NT2/D1 (cell line): Measurements from ENCODE around the gene APAF1.
"Not testable (repeated sequence)": the region's sequence is repeated elsewhere in the genome, so short reads cannot be mapped to it uniquely, and the experiment has no call there.

Experiments
- DNase-seq: peaks from one replicate; pipeline ENCODE4 v3.0.0-alpha.2; 2011; ENCODE audit warnings: low read depth, low spot score
- H3K27me3 ChIP-seq: 2 replicates; pipeline ENCODE4 v1.6.0; 2011; ENCODE audit warnings: mild to moderate bottlenecking; ENCODE audit not compliant: insufficient read length, insufficient read depth
- H3K36me3 ChIP-seq: 2 replicates; pipeline ENCODE4 v1.6.1; 2011; ENCODE audit warnings: mild to moderate bottlenecking, low read length, mixed read lengths; ENCODE audit not compliant: insufficient read depth, insufficient read length
- H3K4me1 ChIP-seq: 2 replicates; pipeline ENCODE4 v1.5.1; 2011; ENCODE audit not compliant: insufficient read depth, insufficient read length
- H3K4me3 ChIP-seq: 2 replicates; pipeline ENCODE4 v1.5.1; 2011; ENCODE audit warnings: low read depth; ENCODE audit not compliant: insufficient read length
- H3K9ac ChIP-seq: 2 replicates; pipeline ENCODE4 v1.6.0; 2011; ENCODE audit warnings: low read depth; ENCODE audit not compliant: insufficient read length
- H3K9me3 ChIP-seq: 2 replicates; pipeline ENCODE4 v1.5.1; 2011; ENCODE audit warnings: mild to moderate bottlenecking, low read length; ENCODE audit not compliant: insufficient read depth
- SUZ12 ChIP-seq: IDR thresholded peaks from 2 replicates; pipeline ENCODE4 v1.6.1; 2011; ENCODE audit not compliant: insufficient read length, insufficient read depth; ENCODE audit errors: extremely low read depth
- YY1 ChIP-seq: IDR thresholded peaks from 2 replicates; pipeline ENCODE4 v1.6.1; 2011; ENCODE audit not compliant: insufficient read length, insufficient read depth
- ZNF274 ChIP-seq: IDR thresholded peaks from 2 replicates; pipeline ENCODE4 v1.6.1; 2011; ENCODE audit warnings: mild to moderate bottlenecking, low read depth, low read length

Gene APAF1, protein sequence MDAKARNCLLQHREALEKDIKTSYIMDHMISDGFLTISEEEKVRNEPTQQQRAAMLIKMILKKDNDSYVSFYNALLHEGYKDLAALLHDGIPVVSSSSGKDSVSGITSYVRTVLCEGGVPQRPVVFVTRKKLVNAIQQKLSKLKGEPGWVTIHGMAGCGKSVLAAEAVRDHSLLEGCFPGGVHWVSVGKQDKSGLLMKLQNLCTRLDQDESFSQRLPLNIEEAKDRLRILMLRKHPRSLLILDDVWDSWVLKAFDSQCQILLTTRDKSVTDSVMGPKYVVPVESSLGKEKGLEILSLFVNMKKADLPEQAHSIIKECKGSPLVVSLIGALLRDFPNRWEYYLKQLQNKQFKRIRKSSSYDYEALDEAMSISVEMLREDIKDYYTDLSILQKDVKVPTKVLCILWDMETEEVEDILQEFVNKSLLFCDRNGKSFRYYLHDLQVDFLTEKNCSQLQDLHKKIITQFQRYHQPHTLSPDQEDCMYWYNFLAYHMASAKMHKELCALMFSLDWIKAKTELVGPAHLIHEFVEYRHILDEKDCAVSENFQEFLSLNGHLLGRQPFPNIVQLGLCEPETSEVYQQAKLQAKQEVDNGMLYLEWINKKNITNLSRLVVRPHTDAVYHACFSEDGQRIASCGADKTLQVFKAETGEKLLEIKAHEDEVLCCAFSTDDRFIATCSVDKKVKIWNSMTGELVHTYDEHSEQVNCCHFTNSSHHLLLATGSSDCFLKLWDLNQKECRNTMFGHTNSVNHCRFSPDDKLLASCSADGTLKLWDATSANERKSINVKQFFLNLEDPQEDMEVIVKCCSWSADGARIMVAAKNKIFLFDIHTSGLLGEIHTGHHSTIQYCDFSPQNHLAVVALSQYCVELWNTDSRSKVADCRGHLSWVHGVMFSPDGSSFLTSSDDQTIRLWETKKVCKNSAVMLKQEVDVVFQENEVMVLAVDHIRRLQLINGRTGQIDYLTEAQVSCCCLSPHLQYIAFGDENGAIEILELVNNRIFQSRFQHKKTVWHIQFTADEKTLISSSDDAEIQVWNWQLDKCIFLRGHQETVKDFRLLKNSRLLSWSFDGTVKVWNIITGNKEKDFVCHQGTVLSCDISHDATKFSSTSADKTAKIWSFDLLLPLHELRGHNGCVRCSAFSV (N-terminal part only)

GRCh38 chr12:98644712-98645571 lies at the start of gene APAF1, which contains the start of gene IKBIP:
APAF1 (plus strand) TSS chr12:98645290; CDS start chr12:98648360, 3,070 bp downstream.
IKBIP (minus strand) TSS chr12:98644788; CDS start chr12:98644701, 87 bp downstream.
- no peaks in the 10 kb centered on the region for H3K9me3 ChIP-seq
- peak; percentile 91 for DNase-seq
- H3K9ac ChIP-seq, result peak within 1 kb of the TSS; percentile 92
- H3K4me3 ChIP-seq, result peak within 1 kb of the TSS; percentile 94
- H3K27me3 ChIP-seq, result no peaks in the 10 kb centered on the region
- TF ChIP-seq ZNF274 (no peak), YY1 (no peak), SUZ12 (no peak)
- peaks cover 33% of the 10 kb centered on the region for H3K36me3 ChIP-seq
- no peaks in the 10 kb centered on the region for H3K4me1 ChIP-seq

GRCh38 chr12:98597313-98597712 lies 47.8 kb upstream of the APAF1 start:
- not testable (repeated sequence) for H3K9me3 ChIP-seq, H3K27me3 ChIP-seq, H3K4me3 ChIP-seq, H3K4me1 ChIP-seq, H3K9ac ChIP-seq, DNase-seq
- H3K36me3 ChIP-seq, result peaks cover 83% of the 10 kb centered on the region

DNA sequence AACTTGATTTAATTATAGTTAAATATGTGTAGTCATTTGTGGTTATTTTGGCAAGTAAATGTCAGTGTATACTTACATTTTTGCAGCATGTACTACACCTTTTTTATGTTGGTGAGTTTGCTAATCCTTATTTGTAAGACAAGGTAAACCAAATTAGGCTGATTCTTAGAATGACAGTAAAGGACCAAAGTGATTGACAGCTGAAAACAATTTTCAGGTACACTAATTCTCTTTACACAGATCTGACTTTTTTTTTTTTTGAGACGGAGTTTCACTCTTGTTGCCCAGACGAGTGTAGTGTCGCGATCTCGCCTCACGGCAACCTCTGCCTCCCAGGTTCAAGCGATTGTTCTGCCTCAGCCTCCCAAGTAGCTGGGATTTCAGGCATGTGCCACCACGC lies 43.2 kb upstream of the APAF1 start:
- no peak overlapping the region for H3K4me3 ChIP-seq
- H3K9ac ChIP-seq, result no peak overlapping the region
- no peaks in the 10 kb centered on the region for H3K9me3 ChIP-seq
- TF ChIP-seq YY1, result no peak
- TF ChIP-seq SUZ12, result no peak
- no peak for TF ChIP-seq ZNF274
- peaks cover 81% of the 10 kb centered on the region for H3K36me3 ChIP-seq
- no peaks in the 10 kb centered on the region for H3K4me1 ChIP-seq
- no peak for DNase-seq
- no peaks in the 10 kb centered on the region for H3K27me3 ChIP-seq

DNA sequence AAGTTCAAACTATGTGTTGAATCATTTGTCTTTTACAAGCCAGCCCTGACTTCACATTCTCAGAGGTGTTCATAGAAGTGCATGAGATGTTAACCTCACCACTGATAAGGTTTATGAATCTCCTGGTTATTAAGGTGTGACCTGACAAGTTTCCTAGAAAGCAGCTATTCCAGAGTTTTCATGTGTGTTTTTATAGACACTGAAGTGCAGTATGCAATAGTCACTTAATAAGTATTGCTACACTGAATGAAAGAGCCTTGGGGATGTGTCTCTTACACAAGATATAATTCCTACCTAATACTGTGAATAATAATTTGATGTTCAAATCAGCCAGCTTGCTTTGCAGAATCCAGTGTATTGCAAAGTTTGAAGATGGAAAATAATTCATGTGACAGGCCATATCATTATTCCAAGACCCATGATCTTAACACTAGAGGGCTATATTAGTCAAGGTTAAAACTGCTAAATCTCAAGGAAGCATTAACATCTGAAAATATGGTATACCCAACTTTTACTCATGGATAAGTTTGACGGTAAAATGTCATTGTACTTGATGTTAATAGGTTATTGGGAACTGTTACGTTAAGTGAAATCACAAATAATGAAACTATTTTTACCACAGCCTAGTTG lies 38.6 kb upstream of the APAF1 start:
- H3K27me3 ChIP-seq, result no peaks in the 10 kb centered on the region
- H3K4me1 ChIP-seq, result no peaks in the 10 kb centered on the region
- peaks cover 38% of the 10 kb centered on the region for H3K36me3 ChIP-seq
- no peak overlapping the region for H3K9ac ChIP-seq
- TF ChIP-seq YY1 (no peak), ZNF274 (no peak), SUZ12 (no peak)
- no peak for DNase-seq
- no peak overlapping the region for H3K4me3 ChIP-seq
- no peaks in the 10 kb centered on the region for H3K9me3 ChIP-seq

- DNase-seq, result no peak
- Histone ChIP-seq H3K4me1 (peaks cover 6% of the 10 kb centered on the region), H3K9ac (no peak overlapping the region), H3K36me3 (no peaks in the 10 kb centered on the region), H3K4me3 (no peak overlapping the region), H3K9me3 (no peaks in the 10 kb centered on the region), H3K27me3 (no peaks in the 10 kb centered on the region)
- TF ChIP-seq SUZ12 (no peak), ZNF274 (no peak), YY1 (no peak)
Measured at GRCh38 chr12:98610596-98610995, 34.5 kb upstream of the APAF1 start.

- no peak overlapping the region for H3K9ac ChIP-seq
- H3K9me3 ChIP-seq, result no peaks in the 10 kb centered on the region
- no peak for TF ChIP-seq ZNF274
- TF ChIP-seq SUZ12, result no peak
- no peak for TF ChIP-seq YY1
- H3K27me3 ChIP-seq, result no peaks in the 10 kb centered on the region
- no peaks in the 10 kb centered on the region for H3K36me3 ChIP-seq
- DNase-seq, result no peak
- H3K4me3 ChIP-seq, result no peak overlapping the region
- H3K4me1 ChIP-seq, result peaks cover 6% of the 10 kb centered on the region
Measured at GRCh38 chr12:98612696-98613334, 32.3 kb upstream of the APAF1 start.
